ENCODE results near the gene ABCA7.
A peak's percentile ranks its signal among the peaks of the same experiment; 100 is the strongest.

The ABCA7 gene

GRCh38 chr19:1040476-1041271, 767 bp downstream of the ABCA7 start:
- peak; percentile 94 for DNase-seq (ENCODE audit: low read depth)

- no peak for DNase-seq (ENCODE audit: low read depth)
These were observed 1.4 kb downstream of the ABCA7 start for GRCh38 chr19:1041272-1041834.

- DNase-seq (ENCODE audit: low read depth) = no peak
These were observed 2.2 kb downstream of the ABCA7 start for GRCh38 chr19:1041835-1042685.

DNA sequence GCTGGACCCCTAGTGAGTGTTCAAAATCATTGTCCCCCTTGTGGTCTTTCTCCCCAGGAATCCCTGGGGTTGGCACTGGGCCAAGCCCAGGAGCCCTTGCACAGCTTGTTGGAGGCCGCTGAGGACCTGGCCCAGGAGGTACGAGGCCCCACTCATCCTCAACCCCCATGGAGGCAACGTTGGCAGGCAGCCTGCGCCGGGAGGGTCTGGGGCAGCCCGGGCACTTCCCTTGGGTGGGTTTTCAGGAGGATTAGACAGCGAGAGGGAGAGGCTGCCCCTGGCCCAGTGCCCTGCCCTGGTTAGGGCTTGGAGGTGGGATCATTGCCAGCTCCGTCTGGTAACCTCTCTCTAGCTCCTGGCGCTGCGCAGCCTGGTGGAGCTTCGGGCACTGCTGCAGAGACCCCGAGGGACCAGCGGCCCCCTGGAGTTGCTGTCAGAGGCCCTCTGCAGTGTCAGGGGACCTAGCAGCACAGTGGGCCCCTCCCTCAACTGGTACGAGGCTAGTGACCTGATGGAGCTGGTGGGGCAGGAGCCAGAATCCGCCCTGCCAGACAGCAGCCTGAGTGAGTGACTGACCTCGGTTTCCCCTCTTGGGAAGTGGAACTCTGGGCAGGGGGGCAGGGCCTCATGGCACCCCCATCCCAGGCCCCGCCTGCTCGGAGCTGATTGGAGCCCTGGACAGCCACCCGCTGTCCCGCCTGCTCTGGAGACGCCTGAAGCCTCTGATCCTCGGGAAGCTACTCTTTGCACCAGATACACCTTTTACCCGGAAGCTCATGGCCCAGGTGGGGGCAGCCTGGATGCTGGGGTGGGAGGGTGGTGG, 3.0 kb downstream of the ABCA7 start:
- DNase-seq (ENCODE audit: low read depth) = no peak

- DNase-seq (ENCODE audit: low read depth) = peak; percentile 50
These were observed 5.3 kb downstream of the ABCA7 start for GRCh38 chr19:1045247-1045603.

DNA sequence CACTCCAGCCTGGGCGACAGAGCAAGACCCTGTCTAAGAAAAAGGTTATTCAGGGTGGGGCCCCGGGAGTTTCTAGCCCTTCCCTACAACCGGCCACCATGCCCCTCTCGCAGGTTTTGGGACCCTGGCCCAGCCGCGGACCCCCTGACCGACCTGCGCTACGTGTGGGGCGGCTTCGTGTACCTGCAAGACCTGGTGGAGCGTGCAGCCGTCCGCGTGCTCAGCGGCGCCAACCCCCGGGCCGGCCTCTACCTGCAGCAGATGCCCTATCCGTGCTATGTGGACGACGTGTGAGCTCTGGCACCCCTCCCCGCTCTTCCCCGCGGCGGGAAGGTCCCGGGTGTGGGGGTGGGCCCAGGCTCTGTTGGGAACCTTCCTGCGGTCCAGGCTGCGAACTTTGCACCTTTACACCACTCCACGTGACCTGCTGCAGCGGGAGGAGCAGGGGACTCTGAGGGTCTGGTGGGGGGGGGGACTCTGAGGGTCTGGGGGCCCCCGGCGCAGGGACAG, 6.3 kb downstream of the ABCA7 start:
- no peak for DNase-seq (ENCODE audit: low read depth)

DNA sequence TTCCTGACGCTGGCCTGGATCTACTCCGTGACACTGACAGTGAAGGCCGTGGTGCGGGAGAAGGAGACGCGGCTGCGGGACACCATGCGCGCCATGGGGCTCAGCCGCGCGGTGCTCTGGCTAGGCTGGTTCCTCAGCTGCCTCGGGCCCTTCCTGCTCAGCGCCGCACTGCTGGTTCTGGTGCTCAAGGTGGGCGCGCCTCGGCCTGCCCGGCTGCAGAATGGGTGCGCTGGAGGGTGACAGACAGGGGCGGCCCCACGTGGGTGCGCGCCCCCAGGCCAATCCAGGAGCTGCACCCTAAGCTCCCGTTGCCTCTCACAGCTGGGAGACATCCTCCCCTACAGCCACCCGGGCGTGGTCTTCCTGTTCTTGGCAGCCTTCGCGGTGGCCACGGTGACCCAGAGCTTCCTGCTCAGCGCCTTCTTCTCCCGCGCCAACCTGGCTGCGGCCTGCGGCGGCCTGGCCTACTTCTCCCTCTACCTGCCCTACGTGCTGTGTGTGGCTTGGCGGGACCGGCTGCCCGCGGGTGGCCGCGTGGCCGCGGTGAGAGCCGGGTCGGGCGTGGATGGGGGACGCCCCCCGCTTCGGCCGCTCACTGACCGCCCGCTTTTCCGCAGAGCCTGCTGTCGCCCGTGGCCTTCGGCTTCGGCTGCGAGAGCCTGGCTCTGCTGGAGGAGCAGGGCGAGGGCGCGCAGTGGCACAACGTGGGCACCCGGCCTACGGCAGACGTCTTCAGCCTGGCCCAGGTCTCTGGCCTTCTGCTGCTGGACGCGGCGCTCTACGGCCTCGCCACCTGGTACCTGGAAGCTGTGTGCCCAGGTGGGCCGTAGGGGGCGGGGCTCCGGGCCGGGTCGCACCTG, 7.2 kb downstream of the ABCA7 start:
- DNase-seq (ENCODE audit: low read depth) = no peak

DNA sequence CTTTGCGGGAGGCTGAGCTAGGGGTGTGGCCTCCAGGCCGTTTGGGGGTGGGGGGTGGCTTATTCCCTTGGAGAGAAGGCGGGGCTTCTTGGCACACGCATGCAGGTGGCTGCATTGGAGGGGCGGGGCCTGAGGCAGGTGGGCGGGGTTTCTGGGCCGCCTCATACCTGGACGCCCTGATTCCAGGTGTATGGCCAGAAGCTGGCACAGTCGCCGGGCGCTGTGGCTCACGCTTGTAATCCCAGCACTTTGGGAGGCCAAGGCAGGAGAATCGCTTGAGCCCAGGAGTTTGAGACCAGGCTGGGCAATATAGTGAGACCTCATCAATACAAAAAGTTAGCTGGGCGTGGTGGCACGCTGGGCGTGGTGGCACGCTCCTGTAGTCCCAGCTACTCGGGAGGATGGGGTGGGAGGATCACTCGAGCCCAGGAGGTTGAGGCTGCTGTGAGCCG, 7.8 kb downstream of the ABCA7 start:
- no peak for DNase-seq (ENCODE audit: low read depth)

DNA sequence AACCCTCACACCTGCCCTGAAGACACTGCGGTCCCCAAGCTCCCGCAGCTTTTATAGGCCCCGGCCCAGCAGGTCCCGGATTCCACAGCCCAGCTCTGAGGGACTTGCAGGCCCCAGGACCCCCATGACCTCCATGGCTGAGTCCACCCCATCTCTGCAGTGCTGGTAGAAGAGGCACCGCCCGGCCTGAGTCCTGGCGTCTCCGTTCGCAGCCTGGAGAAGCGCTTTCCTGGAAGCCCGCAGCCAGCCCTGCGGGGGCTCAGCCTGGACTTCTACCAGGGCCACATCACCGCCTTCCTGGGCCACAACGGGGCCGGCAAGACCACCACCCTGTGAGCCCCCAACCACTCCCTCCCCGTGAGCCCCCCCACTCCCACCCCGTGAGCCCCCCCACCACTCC, 9.2 kb downstream of the ABCA7 start:
- no peak for DNase-seq (ENCODE audit: low read depth)

DNA sequence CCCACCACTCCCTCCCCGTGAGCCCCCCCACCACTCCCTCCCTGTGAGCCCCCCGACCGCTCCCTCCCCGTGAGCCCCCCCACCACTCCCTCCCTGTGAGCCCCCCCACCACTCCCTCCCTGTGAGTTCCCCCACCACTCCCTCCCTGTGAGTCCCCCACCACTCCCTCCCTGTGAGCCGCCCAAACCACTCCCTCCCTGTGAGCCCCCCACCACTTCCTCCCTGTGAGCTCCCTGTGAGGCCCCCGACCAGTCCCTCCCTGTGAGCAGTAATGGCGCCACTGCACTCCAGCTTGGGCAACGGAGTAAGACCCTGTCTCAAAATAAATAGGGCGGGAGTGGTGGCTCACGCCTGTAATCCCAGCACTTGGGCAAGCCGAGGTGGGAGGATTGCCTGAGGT, 9.9 kb downstream of the ABCA7 start:
- DNase-seq (ENCODE audit: low read depth) = no peak

DNA sequence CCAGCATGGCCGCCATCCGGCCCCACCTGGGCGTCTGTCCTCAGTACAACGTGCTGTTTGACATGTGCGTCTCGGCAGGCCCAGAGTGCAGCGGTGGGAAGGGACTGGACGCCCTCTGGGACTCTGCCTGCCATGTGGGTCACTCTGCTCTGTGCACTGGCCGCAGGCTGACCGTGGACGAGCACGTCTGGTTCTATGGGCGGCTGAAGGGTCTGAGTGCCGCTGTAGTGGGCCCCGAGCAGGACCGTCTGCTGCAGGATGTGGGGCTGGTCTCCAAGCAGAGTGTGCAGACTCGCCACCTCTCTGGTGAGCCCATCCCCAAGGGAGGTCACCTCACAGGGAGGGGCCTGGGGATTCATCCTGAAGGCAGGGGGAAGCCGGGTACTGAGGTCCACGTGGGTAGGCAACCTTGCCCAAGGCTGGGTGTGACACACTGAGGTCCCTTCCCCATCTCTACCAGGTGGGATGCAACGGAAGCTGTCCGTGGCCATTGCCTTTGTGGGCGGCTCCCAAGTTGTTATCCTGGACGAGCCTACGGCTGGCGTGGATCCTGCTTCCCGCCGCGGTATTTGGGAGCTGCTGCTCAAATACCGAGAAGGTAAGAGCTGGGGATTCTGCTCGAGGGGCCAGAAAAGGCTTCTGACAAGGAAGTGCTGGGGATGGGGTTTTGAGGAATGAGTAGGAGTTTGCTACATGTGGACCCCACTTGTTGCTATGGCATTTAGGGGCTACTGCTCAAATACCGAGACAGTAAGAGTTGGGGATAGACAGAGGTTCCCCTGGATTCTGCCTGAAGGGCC, 11.3 kb downstream of the ABCA7 start:
- no peak for DNase-seq (ENCODE audit: low read depth)

- no peak for DNase-seq (ENCODE audit: low read depth)
These were observed 11.9 kb downstream of the ABCA7 start for GRCh38 chr19:1051791-1052190.

- DNase-seq (ENCODE audit: low read depth) = no peak
These were observed 12.6 kb downstream of the ABCA7 start for GRCh38 chr19:1052349-1052975.

GRCh38 chr19:1053176-1054101, 13.5 kb downstream of the ABCA7 start:
- DNase-seq (ENCODE audit: low read depth) = no peak

DNA sequence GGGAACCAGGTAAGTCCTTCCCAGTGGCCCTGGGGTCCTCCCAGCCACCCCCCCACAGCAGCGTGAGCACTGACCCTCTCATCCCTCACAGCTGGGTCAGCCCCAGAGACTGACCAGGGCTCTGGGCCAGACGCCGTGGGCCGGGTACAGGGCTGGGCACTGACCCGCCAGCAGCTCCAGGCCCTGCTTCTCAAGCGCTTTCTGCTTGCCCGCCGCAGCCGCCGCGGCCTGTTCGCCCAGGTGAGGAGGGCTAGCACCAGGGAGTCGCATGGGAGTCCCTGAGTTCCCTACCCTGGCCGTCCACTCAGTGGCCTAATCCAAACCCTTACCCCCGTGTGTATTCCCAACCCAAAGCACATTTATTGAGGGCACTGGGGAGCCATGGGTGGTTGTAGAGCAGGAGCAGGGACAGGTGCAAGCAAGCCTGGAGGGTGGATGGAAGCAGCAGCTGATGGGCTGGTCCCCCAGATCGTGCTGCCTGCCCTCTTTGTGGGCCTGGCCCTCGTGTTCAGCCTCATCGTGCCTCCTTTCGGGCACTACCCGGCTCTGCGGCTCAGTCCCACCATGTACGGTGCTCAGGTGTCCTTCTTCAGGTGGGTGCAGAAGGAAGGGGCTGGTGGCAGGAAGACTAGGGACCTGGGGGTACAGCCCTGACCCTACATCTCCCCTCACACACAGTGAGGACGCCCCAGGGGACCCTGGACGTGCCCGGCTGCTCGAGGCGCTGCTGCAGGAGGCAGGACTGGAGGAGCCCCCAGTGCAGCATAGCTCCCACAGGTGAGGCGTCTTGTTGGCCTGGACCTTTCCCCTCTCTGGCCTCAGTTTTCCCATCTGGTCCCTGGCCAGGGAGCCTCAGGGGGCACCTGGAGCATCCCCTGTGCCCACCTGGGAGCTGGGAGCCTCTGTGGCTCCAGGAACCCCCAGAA, 14.5 kb downstream of the ABCA7 start:
- DNase-seq (ENCODE audit: low read depth) = no peak

DNA sequence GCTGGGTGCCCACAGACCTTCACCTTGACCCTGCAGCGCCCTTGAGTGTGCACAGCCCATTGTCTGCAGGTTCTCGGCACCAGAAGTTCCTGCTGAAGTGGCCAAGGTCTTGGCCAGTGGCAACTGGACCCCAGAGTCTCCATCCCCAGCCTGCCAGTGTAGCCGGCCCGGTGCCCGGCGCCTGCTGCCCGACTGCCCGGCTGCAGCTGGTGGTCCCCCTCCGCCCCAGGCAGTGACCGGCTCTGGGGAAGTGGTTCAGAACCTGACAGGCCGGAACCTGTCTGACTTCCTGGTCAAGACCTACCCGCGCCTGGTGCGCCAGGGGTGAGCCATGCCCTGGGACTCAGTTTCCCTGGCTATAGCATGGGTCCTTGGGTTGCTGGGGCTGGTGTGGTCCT, 15.1 kb downstream of the ABCA7 start:
- DNase-seq (ENCODE audit: low read depth) = no peak

DNA sequence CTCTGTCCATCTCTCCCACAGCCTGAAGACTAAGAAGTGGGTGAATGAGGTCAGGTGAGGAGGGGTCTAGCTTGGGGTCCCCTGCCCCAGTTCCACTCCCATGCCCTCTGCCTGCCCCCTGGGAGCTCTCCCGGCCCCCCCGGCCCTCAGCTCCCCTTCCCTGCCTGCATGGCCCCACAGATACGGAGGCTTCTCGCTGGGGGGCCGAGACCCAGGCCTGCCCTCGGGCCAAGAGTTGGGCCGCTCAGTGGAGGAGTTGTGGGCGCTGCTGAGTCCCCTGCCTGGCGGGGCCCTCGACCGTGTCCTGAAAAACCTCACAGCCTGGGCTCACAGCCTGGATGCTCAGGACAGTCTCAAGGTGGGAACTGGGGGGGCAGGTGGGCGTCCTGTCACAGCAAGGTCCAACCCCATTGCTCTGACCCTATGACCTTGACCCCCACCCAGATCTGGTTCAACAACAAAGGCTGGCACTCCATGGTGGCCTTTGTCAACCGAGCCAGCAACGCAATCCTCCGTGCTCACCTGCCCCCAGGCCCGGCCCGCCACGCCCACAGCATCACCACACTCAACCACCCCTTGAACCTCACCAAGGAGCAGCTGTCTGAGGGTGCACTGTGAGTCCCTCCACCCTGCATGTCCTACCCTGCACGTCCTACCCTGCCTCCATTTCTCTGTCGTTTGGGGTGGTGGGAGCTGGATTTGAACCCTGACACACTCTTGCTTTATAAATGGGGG, 16.1 kb downstream of the ABCA7 start:
- no peak for DNase-seq (ENCODE audit: low read depth)
